Caco-2 (cell line): ENCODE measurements around the gene VAV2. TPM values are rescaled to one million over a fixed set of nuclear protein-coding genes. Genes with fewer than 3 reads are reported as not detected.

ENCODE experiments used
- BruUV-seq: library from RNA; stranded (reverse); fragments of 400-500 nt; replicated peaks from 2 replicates; lab custom pipeline; 2021; lab: Mats Ljungman, UMichigan
- CTCF ChIA-PET: fragments of 300-600 bp; sonication (Branson Sonifier 250); formaldehyde crosslinking; loops from one replicate; lab custom pipeline; 2022; ENCODE audit warnings: antibody characterized with exemption; lab: Charles Lee
- POLR2A ChIA-PET: fragments of 300-600 bp; sonication (Branson Sonifier 250); formaldehyde crosslinking; loops from one replicate; lab custom pipeline; 2022; ENCODE audit warnings: antibody characterized with exemption; lab: Charles Lee
- DNase-seq, 2 experiments: peaks; one replicate each; pipeline versions ENCODE4 v3.0.0 to v3.0.0-alpha.2; 2020 to 2022
- H3K27me3 ChIP-seq: replicated peaks from 2 replicates; pipeline ENCODE4 v1.6.0; 2011; ENCODE audit warnings: low read length; ENCODE audit not compliant: control insufficient read depth, insufficient read depth
- H3K36me3 ChIP-seq: 2 replicates; pipeline ENCODE4 v1.5.1; 2011; ENCODE audit warnings: low read length; ENCODE audit not compliant: control insufficient read depth, insufficient read depth
- H3K4me1 ChIP-seq: fragments of 250-450 bp; sonication (Bioruptor Pico); 2 replicates; pipeline ENCODE4 v1.5.1; 2020; ENCODE audit warnings: mild to moderate bottlenecking
- H3K4me3 ChIP-seq: 2 replicates; pipeline ENCODE4 v1.5.1; 2011; ENCODE audit warnings: low read depth, mild to moderate bottlenecking, control low read depth, low read length
- H3K9me3 ChIP-seq: fragments of 250-450 bp; sonication (Bioruptor Pico); 2 replicates; pipeline ENCODE4 v1.5.1; 2020; ENCODE audit warnings: mild to moderate bottlenecking, moderate library complexity
- H3K27ac Mint-ChIP-seq: one replicate; pipeline ENCODE4 v1.8.0; 2022; ENCODE audit warnings: mixed read lengths; ENCODE audit not compliant: unreplicated experiment
- H3K27me3 Mint-ChIP-seq: one replicate; pipeline ENCODE4 v1.8.0; 2022; ENCODE audit warnings: mixed read lengths; ENCODE audit not compliant: insufficient read depth, unreplicated experiment
- H3K36me3 Mint-ChIP-seq: one replicate; pipeline ENCODE4 v1.8.0; 2022; ENCODE audit warnings: mild to moderate bottlenecking, mixed read lengths; ENCODE audit not compliant: insufficient read depth, unreplicated experiment
- H3K4me1 Mint-ChIP-seq: one replicate; pipeline ENCODE4 v1.8.0; 2022; ENCODE audit warnings: low read depth, mixed read lengths; ENCODE audit not compliant: unreplicated experiment
- H3K4me3 Mint-ChIP-seq: one replicate; pipeline ENCODE4 v1.8.0; 2022; ENCODE audit warnings: mild to moderate bottlenecking, moderate library complexity, mixed read lengths; ENCODE audit not compliant: unreplicated experiment
- H3K9me3 Mint-ChIP-seq: one replicate; pipeline ENCODE4 v1.8.0; 2022; ENCODE audit warnings: mixed read lengths; ENCODE audit not compliant: unreplicated experiment
- CTCF ChIP-seq, 2 experiments: fragments of 200-600 bp in 1 of 2; IDR thresholded peaks; 1 replicate in 1 of 2; 2 replicates in 1 of 2; pipeline versions ENCODE4 v1.5.1 to v1.8.0; 2011 to 2022; ENCODE audit warnings: antibody characterized with exemption in 1 of 2, control low read depth in 1 of 2, inconsistent platforms in 1 of 2, low read depth in 1 of 2, low read length in 1 of 2, mild to moderate bottlenecking in 1 of 2, moderate library complexity in 1 of 2; ENCODE audit not compliant: insufficient read depth in 1 of 2, severe bottlenecking in 1 of 2, unreplicated experiment in 1 of 2
- intact Hi-C: fragments of 100-400 bp; cut with micrococcal nuclease; formaldehyde crosslinking; loops from one replicate; pipeline ENCODE4 v1.10.0; 2022; ENCODE audit not compliant: unreplicated experiment
- total RNA-seq: library from RNA; stranded (reverse); gene quantifications from 2 replicates; pipeline ENCODE4 v1.2.3, GENCODE V29; 2022

Gene VAV2
- total RNA-seq, 1 experiment from 2014 or later, result 55.3 TPM

- Histone ChIP-seq H3K4me1 (peaks cover 28% of the 10 kb centered on the region), H3K4me3 (no peak overlapping the region), H3K36me3 (peaks cover 2% of the 10 kb centered on the region), H3K27me3 (no peaks in the 10 kb centered on the region), H3K9me3 (no peaks in the 10 kb centered on the region)
- H3K27me3 Mint-ChIP-seq, result no peaks in the 10 kb centered on the region
- TF ChIP-seq CTCF (IDR thresholded peaks at IDR 0.05; ENCODE audit: insufficient read depth in 1 of 2, low read depth in 1 of 2, low read length in 1 of 2, severe bottlenecking in 1 of 2, unreplicated experiment in 1 of 2), result no peak
- H3K9me3 Mint-ChIP-seq, result no peaks in the 10 kb centered on the region
- peaks cover 16% of the 10 kb centered on the region for H3K4me1 Mint-ChIP-seq
- peaks cover 56% of the 10 kb centered on the region for H3K36me3 Mint-ChIP-seq
- peak overlapping the region; percentile 94 for H3K27ac Mint-ChIP-seq
- intact Hi-C loops, result loop anchor here (2.0 kb wide), 1 partner anchor 135 kb away; no protein-coding TSS in a partner anchor
- CTCF ChIA-PET, result no interaction called here
- no TSS peak for BruUV-seq
- peak overlapping the region; percentile 54 for H3K4me3 Mint-ChIP-seq
- peak; percentile 77 to 94 for DNase-seq
- POLR2A ChIA-PET, result no interaction called here
Measured at GRCh38 chr9:133855802-133856521, 136.2 kb downstream of the VAV2 start.

- Mint-ChIP-seq H3K9me3 (no peaks in the 10 kb centered on the region), H3K27me3 (no peaks in the 10 kb centered on the region), H3K4me1 (peaks cover 16% of the 10 kb centered on the region), H3K36me3 (peaks cover 50% of the 10 kb centered on the region), H3K4me3 (no peak overlapping the region), H3K27ac (peak overlapping the region; percentile 94)
- DNase-seq, result no peak
- POLR2A ChIA-PET, result no interaction called here
- Histone ChIP-seq H3K9me3 (no peaks in the 10 kb centered on the region), H3K4me3 (no peak overlapping the region), H3K4me1 (peaks cover 28% of the 10 kb centered on the region), H3K27me3 (no peaks in the 10 kb centered on the region), H3K36me3 (peaks cover 4% of the 10 kb centered on the region)
- TF ChIP-seq CTCF (IDR thresholded peaks at IDR 0.05; ENCODE audit: insufficient read depth in 1 of 2, low read depth in 1 of 2, low read length in 1 of 2, severe bottlenecking in 1 of 2, unreplicated experiment in 1 of 2), result no peak
- no TSS peak for BruUV-seq
- CTCF ChIA-PET, result no interaction called here
- intact Hi-C loops, result no loop called here
Measured at GRCh38 chr9:133855371-133855770, 136.8 kb downstream of the VAV2 start.

GRCh38 chr9:133854765-133855164 is 137.4 kb downstream of the VAV2 start:
- ChIA-PET POLR2A (no interaction called here), CTCF (no interaction called here)
- Mint-ChIP-seq H3K36me3 (peaks cover 46% of the 10 kb centered on the region), H3K27me3 (no peaks in the 10 kb centered on the region), H3K9me3 (no peaks in the 10 kb centered on the region), H3K27ac (no peak overlapping the region), H3K4me3 (no peak overlapping the region), H3K4me1 (peaks cover 16% of the 10 kb centered on the region)
- Histone ChIP-seq H3K36me3 (peaks cover 4% of the 10 kb centered on the region), H3K27me3 (no peaks in the 10 kb centered on the region), H3K4me1 (peaks cover 28% of the 10 kb centered on the region), H3K4me3 (no peak overlapping the region), H3K9me3 (no peaks in the 10 kb centered on the region)
- TF ChIP-seq CTCF (IDR thresholded peaks at IDR 0.05; ENCODE audit: insufficient read depth in 1 of 2, low read depth in 1 of 2, low read length in 1 of 2, severe bottlenecking in 1 of 2, unreplicated experiment in 1 of 2), result no peak
- intact Hi-C loops, result no loop called here
- no peak for DNase-seq
- BruUV-seq, result no TSS peak
